OCI-LY7 (cell line): ENCODE results near the gene CDH6. TPM values are rescaled to one million over a fixed set of nuclear protein-coding genes. Genes with fewer than 3 reads are reported as not detected.

Experiments
- BruUV-seq: library from RNA; stranded (reverse); fragments of 400-500 nt; replicated peaks from 2 replicates; lab custom pipeline; 2021; lab: Mats Ljungman, UMichigan
- CTCF ChIA-PET: fragments of 300-600 bp; sonication (Branson Sonifier 250); formaldehyde crosslinking; loops from one replicate; lab custom pipeline; 2022; ENCODE audit warnings: antibody characterized with exemption; ENCODE audit not compliant: unreplicated experiment; lab: Charles Lee
- POLR2A ChIA-PET: fragments of 300-600 bp; sonication (Branson Sonifier 250); formaldehyde crosslinking; loops from one replicate; lab custom pipeline; 2022; ENCODE audit warnings: antibody characterized with exemption; lab: Charles Lee
- DNase-seq: peaks from one replicate; pipeline ENCODE4 v3.0.0-alpha.2; 2015; ENCODE audit warnings: low spot score
- H2AFZ ChIP-seq: fragments of 200-600 bp; sonication (generic), shearing (Covaris generic); 2 replicates; pipeline ENCODE4 v1.6.1; 2014; ENCODE audit warnings: mild to moderate bottlenecking, antibody characterized with exemption, low read length, moderate library complexity
- H3K27ac ChIP-seq: fragments of 200-600 bp; sonication (generic); 2 replicates; pipeline ENCODE4 v1.5.1; 2014; ENCODE audit warnings: mixed run types, low read depth, mild to moderate bottlenecking, moderate library complexity, low read length, inconsistent platforms; ENCODE audit not compliant: poor library complexity, severe bottlenecking
- H3K36me3 ChIP-seq: fragments of 200-600 bp; sonication (generic); 2 replicates; pipeline ENCODE4 v1.6.1; 2014; ENCODE audit warnings: mild to moderate bottlenecking, antibody characterized with exemption, low read length, moderate library complexity, mixed read lengths; ENCODE audit not compliant: insufficient read depth
- H3K4me1 ChIP-seq: fragments of 200-600 bp; sonication (generic); 2 replicates; pipeline ENCODE4 v1.5.1; 2014; ENCODE audit warnings: mild to moderate bottlenecking, low read length; ENCODE audit not compliant: insufficient read depth, poor library complexity, severe bottlenecking
- H3K4me2 ChIP-seq: fragments of 200-600 bp; sonication (generic); 2 replicates; pipeline ENCODE4 v1.6.1; 2014; ENCODE audit warnings: mild to moderate bottlenecking, low read length
- H3K4me3 ChIP-seq: fragments of 200-600 bp; sonication (generic); 2 replicates; pipeline ENCODE4 v1.5.1; 2014; ENCODE audit warnings: mild to moderate bottlenecking, low read depth, low read length; ENCODE audit not compliant: poor library complexity, severe bottlenecking
- H3K79me2 ChIP-seq: fragments of 200-600 bp; sonication (generic); 2 replicates; pipeline ENCODE4 v1.6.1; 2016; ENCODE audit warnings: low read depth, mild to moderate bottlenecking, low read length, moderate library complexity, mixed read lengths; ENCODE audit not compliant: insufficient read depth
- H3K9me2 ChIP-seq: fragments of 200-600 bp; sonication (generic); 2 replicates; pipeline ENCODE4 v1.6.1; 2016; ENCODE audit warnings: mild to moderate bottlenecking, low read length, mixed read lengths; ENCODE audit not compliant: insufficient read depth
- H3K9me3 ChIP-seq: fragments of 200-600 bp; sonication (generic); 2 replicates; pipeline ENCODE4 v1.6.1; 2014; ENCODE audit warnings: mild to moderate bottlenecking, mixed run types, low read length, mixed read lengths
- H4K20me1 ChIP-seq: fragments of 200-600 bp; sonication (generic); 2 replicates; pipeline ENCODE4 v1.6.1; 2014; ENCODE audit warnings: mild to moderate bottlenecking, antibody characterized with exemption, low read length, moderate library complexity, mixed read lengths; ENCODE audit not compliant: insufficient read depth
- EZH2phosphoT487 ChIP-seq: fragments of 200-600 bp; sonication (generic); IDR thresholded peaks from 2 replicates; pipeline ENCODE4 v1.6.1; 2018; ENCODE audit warnings: low read depth, borderline replicate concordance, mild to moderate bottlenecking, mixed run types, antibody characterized with exemption, low read length, moderate library complexity, mixed read lengths
- intact Hi-C: fragments of 100-400 bp; cut with micrococcal nuclease; formaldehyde crosslinking; loops from one replicate; pipeline ENCODE4 v1.10.0; 2022; ENCODE audit not compliant: unreplicated experiment
- total RNA-seq, 2 experiments: library from RNA; depleted of rRNA in 1 of 2; stranded (reverse); fragments of >200 nt in 1 of 2; shearing (Covaris generic) in 1 of 2; gene quantifications; 2 replicates each; pipeline ENCODE4 v1.2.3, GENCODE V29; 2014 to 2022
- TF ChIP-seq, protein P1 (sequence below): fragments of 200-600 bp; sonication (generic); conservative IDR thresholded peaks from 2 replicates; pipeline ENCODE4 v1.5.1; 2014; ENCODE audit warnings: mild to moderate bottlenecking, antibody characterized with exemption, low read length, moderate library complexity, mixed read lengths

Gene CDH6
- total RNA-seq, 2 experiments from 2014 or later, result not detected

DNA sequence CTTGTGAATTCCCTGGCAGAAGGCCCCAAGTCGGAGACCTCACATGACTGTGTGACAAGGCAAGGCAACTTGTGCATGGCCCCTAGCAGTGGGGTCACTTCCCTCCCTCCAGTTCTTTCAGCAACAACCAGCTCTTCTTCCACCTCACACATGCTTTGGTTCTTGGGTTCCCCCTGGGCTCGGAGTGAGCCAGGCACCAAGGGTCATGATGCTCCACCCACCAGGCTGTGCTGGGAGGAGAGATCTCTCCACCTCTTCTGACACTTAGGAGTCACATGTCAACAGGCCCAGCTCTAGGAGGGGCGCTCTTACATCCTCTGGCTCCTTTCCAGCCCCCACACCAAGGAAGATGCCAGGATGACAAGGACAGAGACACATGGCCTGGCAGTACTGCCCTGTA, 56.7 kb downstream of the CDH6 start:
- no peaks in the 10 kb centered on the region for H3K79me2 ChIP-seq
- no peak overlapping the region for H3K27ac ChIP-seq
- no peak overlapping the region for H3K4me2 ChIP-seq
- no peaks in the 10 kb centered on the region for H4K20me1 ChIP-seq
- no peak for DNase-seq
- H3K4me1 ChIP-seq, result no peaks in the 10 kb centered on the region
- no peak overlapping the region for H2AFZ ChIP-seq
- no peaks in the 10 kb centered on the region for H3K9me2 ChIP-seq
- ChIA-PET POLR2A (no interaction called here), CTCF (interaction anchor here (0.5 kb wide), 1 partner anchor 996 kb away, joined by 3 read pairs; no protein-coding TSS in a partner anchor)
- intact Hi-C loops, result no loop called here
- no peak overlapping the region for H3K4me3 ChIP-seq
- TF ChIP-seq EZH2phosphoT487, result no peak
- TF ChIP-seq, protein P1, sequence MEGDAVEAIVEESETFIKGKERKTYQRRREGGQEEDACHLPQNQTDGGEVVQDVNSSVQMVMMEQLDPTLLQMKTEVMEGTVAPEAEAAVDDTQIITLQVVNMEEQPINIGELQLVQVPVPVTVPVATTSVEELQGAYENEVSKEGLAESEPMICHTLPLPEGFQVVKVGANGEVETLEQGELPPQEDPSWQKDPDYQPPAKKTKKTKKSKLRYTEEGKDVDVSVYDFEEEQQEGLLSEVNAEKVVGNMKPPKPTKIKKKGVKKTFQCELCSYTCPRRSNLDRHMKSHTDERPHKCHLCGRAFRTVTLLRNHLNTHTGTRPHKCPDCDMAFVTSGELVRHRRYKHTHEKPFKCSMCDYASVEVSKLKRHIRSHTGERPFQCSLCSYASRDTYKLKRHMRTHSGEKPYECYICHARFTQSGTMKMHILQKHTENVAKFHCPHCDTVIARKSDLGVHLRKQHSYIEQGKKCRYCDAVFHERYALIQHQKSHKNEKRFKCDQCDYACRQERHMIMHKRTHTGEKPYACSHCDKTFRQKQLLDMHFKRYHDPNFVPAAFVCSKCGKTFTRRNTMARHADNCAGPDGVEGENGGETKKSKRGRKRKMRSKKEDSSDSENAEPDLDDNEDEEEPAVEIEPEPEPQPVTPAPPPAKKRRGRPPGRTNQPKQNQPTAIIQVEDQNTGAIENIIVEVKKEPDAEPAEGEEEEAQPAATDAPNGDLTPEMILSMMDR, result no peak
- H3K36me3 ChIP-seq, result no peaks in the 10 kb centered on the region
- no TSS peak for BruUV-seq
- H3K9me3 ChIP-seq, result no peaks in the 10 kb centered on the region

DNA sequence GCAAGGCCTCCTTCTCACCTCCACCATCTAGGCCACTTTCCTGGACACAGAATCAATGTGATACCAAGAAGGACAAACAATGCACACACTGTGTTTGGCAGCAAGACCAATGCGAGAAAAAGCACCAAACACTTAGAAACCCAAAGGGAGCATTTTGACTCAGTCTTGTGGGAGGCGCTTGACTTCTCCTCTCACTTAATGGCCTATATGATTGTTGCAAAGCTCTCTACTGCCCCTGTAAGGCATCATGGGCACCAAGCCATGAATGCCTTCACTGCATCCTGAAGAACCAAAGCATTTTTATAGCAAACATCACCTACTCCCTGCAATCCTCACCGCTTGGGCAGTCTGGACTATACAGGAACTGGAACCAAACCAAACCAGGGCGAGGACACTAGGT, 57.5 kb downstream of the CDH6 start:
- TF ChIP-seq, protein P1, result no peak
- no peaks in the 10 kb centered on the region for H3K9me2 ChIP-seq
- H2AFZ ChIP-seq, result no peak overlapping the region
- H3K36me3 ChIP-seq, result no peaks in the 10 kb centered on the region
- H3K27ac ChIP-seq, result no peak overlapping the region
- H3K4me1 ChIP-seq, result no peaks in the 10 kb centered on the region
- no peak overlapping the region for H3K4me3 ChIP-seq
- H3K9me3 ChIP-seq, result no peaks in the 10 kb centered on the region
- H3K4me2 ChIP-seq, result no peak overlapping the region
- DNase-seq, result no peak
- intact Hi-C loops, result no loop called here
- no peaks in the 10 kb centered on the region for H3K79me2 ChIP-seq
- H4K20me1 ChIP-seq, result no peaks in the 10 kb centered on the region
- BruUV-seq, result no TSS peak
- ChIA-PET POLR2A (no interaction called here), CTCF (no interaction called here)

DNA sequence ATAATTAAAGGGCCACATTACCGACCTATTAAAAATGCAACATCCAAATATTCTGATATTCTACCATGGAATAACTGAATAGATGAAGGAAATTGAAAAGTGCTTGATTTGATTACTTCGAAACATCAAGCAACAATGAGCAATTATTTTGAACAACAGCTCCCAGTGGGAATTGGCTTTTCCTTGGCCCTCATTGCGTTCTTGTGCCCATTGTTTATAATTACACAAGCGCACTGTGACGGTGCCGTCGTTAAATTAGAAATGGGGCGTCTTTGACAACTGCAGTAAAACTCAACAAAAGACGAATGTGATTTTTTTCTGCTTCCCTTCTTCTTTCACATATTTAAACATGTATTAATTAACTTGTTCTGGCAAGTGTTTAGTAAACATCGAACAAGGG, 61.6 kb downstream of the CDH6 start:
- Histone ChIP-seq H3K79me2 (no peaks in the 10 kb centered on the region), H3K9me2 (no peaks in the 10 kb centered on the region), H3K9me3 (no peaks in the 10 kb centered on the region), H3K4me1 (no peaks in the 10 kb centered on the region), H3K4me3 (no peak overlapping the region), H4K20me1 (no peaks in the 10 kb centered on the region), H3K36me3 (no peaks in the 10 kb centered on the region), H3K4me2 (no peak overlapping the region), H3K27ac (no peak overlapping the region), H2AFZ (no peak overlapping the region)
- POLR2A ChIA-PET, result no interaction called here
- BruUV-seq, result no TSS peak
- intact Hi-C loops, result no loop called here
- no peak for DNase-seq
- TF ChIP-seq, protein P1, result no peak
- TF ChIP-seq EZH2phosphoT487, result no peak
- CTCF ChIA-PET, result no interaction called here
